GM19238 (cell line): Measurements from ENCODE around the gene ZBTB24.

Experiments
- DNase-seq: peaks from one replicate; pipeline ENCODE4 v3.0.0; 2011; ENCODE audit warnings: low spot score; ENCODE audit not compliant: insufficient read length

ZBTB24 gene

DNA sequence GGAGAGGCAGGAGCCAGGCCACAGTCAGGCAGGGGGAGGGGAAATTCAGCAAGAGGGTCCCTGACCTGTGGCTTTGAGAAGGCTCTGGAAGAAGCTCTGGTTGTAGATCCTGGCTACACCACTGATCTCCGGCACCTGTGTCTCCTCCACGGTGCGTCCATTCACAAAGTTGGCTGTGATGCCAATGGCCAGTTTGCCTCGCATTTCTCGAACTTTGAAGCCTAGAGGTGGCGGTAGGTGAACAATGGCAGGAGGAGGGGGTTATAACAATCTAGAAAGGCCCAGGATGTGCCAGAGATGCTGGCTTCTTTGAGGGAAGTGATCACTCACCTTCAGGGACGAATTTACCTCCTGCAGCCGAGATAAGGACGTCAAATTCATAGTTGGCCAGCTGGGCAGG lies 30.8 kb downstream of the ZBTB24 start:
- no peak for DNase-seq

- no peak for DNase-seq
Measured at GRCh38 chr6:109451376-109451775, 31.6 kb downstream of the ZBTB24 start.

DNA sequence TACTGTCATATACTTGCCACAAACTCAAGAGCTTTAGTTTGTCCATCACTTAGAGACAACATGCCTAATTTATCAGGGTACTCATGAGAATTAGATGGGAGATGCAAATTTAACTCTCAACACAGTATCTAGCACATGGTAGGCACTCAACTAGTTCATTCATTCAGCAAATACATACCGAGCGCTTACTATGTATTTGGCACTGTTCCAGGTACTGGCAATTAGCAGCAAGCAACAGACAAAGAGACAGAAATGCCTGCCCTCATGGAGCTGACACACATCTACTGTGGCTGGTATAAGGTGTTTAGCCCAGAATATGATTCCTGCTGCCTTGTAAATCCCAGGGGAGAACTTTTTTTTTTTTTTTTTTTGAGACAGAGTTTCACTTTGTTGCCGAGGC lies 32.2 kb downstream of the ZBTB24 start:
- DNase-seq = no peak

- no peak for DNase-seq
Measured at GRCh38 chr6:109449795-109450673, 33.0 kb downstream of the ZBTB24 start.

DNA sequence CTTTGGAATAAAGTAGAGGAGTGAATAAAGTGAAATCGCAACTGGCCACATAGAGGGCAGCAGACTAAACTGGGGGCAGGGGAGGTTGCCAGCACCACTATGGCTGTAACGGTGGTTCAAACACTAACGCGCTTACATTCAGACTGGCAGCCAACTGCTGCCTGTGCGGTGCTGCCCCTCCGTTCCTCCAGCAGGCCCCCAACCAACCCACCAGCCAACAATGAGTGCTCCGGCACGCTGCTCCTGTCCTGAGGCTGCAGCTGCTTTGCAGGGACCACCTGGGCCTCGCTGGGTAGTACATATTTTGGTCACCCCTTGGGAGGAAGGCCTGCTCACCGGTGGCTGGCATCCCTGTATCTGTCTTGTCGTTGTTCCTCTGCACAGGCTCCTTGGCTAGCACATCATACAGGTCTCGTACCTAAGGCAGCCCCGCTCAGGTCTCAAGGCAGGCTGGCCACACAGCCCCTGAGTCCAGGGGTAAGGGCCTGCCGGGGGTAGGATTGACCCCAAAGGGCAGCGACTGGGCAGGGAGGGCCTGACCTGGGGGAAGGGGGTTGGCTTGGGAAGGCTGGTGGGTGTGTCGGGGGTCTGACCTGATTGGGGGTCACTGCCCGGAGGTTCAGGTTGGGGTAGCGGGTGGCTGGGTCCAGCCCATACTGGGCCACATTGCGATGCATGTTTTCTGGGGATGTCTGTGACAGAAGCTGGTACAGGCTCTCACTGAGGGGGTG lies 33.8 kb downstream of the ZBTB24 start:
- DNase-seq = no peak

GRCh38 chr6:109448615-109449014 lies 34.4 kb downstream of the ZBTB24 start:
- no peak for DNase-seq

GRCh38 chr6:109447878-109448555 lies 35.0 kb downstream of the ZBTB24 start:
- DNase-seq = no peak

DNA sequence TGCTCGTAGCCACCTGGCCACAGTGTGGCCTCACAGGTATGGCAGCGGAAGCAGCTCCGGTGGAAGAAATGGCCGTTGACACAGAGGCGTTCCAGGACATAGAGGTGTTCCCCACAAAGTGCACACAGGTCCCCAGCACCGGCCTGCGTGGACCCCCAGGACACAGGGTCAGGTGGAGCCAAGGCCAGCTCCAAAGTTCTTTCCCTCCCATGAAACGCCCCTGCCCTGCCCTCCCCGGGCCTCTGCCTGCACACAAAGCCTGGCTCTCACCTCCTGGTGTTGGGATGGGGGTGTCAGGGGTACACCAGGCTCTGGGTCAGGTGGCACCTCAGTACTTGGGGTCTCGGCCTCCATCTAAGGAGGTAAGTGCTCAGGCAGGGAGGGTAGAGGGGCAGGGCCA lies 35.9 kb downstream of the ZBTB24 start:
- no peak for DNase-seq

DNA sequence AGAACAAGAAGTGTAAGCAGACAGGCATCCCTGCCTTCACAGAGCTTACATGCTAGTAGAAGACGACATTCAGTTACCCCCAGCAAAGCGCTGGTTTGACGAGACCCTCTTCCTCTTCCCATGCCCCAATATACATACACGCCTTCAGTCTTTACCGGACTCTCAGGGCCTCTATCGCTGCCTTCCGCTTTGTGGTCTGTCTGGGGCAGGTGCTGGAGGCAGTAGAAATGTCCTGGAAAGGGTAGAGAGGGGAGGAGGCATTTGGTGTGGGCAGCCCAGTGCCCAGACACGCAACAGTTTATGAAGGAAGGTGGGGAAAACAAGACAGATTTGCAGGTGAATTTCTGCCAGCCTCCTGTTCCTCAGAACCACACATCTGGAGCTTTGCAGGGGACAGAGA lies 36.5 kb downstream of the ZBTB24 start:
- no peak for DNase-seq

DNA sequence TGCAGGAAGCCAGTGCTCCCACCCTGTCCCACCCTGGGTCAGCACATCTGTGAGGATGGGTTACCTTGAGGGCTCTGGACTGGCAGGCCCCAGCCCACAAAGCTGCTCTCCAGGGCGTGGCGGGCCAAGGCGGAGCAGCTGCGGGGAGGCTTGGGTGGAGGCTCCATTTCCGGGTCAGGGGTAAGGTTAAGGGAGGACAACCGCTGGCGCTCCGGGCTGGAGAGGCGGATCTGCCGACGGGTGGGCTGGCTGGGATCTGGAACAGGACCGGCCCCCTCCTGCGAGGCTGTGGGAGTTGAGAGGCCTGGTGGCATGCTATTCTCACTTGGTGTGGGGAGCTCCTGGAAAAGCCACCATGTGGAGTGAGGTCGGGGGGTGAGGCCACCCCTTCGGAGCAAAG lies 36.9 kb downstream of the ZBTB24 start:
- DNase-seq = no peak

GRCh38 chr6:109445382-109445781 lies 37.6 kb downstream of the ZBTB24 start:
- DNase-seq = no peak

DNA sequence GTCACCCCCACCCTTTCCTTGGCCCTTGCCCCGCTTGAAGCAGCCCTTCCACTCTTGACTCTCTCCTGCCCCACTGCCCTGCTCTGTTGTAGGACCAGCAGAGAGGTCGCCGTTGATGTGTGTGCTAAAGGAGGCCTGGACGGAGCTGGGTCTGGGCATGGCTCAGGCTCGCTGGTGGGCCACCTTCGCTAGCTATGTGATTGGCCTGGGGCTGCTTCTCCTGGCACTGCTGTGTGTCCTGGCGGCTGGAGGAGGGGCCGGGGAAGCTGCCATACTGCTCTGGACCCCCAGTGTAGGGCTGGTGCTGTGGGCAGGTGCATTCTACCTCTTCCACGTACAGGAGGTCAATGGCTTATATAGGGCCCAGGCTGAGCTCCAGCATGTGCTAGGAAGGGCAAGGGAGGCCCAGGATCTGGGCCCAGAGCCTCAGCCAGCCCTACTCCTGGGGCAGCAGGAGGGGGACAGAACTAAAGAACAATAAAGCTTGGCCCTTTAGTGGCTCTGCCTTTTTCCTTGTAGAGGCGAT lies 39.5 kb downstream of the ZBTB24 start:
- DNase-seq = no peak

DNA sequence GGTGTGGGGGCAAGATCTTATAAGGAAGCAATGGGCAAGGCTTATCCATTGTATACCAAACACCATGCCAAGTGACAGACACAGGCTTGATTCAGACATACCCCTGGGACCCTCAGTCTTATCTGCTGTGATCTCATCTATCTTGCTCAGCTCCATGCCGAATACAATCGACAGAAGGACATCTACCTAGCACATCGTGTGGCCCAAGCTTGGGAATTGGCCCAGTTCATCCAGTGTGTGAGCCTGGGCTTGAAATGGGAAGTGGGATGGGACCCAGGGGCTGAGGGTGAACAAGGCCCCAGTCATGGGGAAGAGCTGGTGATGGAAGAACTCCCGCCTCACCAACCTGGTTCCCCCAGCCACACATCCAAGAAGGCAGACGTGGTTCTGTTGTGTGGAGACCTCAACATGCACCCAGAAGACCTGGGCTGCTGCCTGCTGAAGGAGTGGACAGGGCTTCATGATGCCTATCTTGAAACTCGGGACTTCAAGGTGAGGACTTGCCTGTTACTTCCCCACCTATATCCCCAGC lies 40.6 kb downstream of the ZBTB24 start:
- no peak for DNase-seq

DNA sequence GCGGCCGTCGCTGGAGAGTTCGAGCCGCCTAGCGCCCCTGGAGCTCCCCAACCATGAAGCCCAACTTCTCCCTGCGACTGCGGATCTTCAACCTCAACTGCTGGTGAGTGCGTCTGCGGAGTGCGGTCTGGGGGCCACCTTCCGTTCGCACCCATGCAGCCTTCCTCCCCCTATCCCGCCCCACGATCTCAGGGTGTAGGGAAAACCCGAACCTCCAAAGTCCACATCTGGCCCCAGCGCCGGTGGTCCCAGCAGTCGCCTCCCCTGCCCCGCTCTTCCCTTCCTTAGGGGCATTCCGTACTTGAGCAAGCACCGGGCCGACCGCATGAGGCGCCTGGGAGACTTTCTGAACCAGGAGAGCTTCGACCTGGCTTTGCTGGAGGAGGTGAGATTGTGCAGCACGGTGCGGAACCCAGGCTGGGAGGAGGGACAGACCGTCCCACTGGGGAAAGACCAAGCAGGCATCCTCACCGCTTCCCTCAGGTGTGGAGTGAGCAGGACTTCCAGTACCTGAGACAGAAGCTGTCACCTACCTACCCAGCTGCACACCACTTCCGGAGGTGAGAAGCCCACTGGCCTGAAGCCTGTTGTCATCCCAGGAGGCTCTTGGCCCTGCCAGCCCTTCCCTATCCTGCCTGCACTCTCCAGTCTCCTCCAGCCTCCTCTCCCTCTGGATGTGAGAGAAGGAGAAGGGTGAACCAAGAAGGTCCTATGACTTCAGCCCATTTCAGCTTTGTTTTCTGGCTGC lies 41.8 kb downstream of the ZBTB24 start:
- DNase-seq = peak; percentile 36

GRCh38 chr6:109440331-109441068 lies 42.5 kb downstream of the ZBTB24 start, which contains the start of the genes PPIL6 and SMPD2:
Gene PPIL6 (minus strand): TSS chr6:109440628. CDS start chr6:109440590, 38 bp downstream.
Gene SMPD2 (plus strand): TSS chr6:109440724. CDS start chr6:109441122, 398 bp downstream.
- DNase-seq = peak; percentile 84

- DNase-seq = no peak
Measured at GRCh38 chr6:109436041-109436440, 47.0 kb downstream of the ZBTB24 start.

GRCh38 chr6:109434456-109434855 lies 48.6 kb downstream of the ZBTB24 start:
- DNase-seq = no peak

GRCh38 chr6:109429496-109429895 lies 53.5 kb downstream of the ZBTB24 start:
- no peak for DNase-seq

DNA sequence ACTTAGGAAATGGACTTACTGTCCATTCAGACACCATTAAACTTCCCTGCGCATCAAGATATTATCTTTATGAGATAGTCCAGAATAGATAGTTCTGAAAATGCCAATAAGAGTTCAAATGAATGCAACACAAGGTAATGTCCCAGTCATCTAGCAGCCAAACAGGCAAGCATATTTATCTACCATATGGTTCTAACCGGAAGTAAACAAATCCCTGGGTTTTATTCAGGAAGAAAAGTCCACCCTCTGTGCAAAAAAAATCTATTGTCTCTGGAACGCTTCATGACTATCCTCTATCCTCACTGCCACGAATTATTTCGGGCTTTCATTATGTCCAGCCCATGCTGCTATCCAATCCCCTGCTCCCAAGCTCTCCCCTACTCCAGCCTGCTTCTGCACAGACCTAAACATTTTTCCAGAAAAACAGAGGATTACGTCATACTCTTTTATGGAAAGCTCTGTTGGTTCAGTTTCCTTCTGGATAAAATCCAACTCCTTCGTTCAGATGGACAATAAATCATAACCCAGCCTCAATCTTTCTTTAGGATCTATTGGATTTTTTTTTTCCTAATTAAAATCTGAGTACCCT lies 54.0 kb downstream of the ZBTB24 start:
- no peak for DNase-seq

GRCh38 chr6:109424946-109425345 lies 58.1 kb downstream of the ZBTB24 start:
- no peak for DNase-seq
